GM21515 (cell line): ENCODE data around the gene PSMG4.

Experiments
- ATAC-seq: cut with Tn5 transposase; IDR thresholded peaks from one replicate; pipeline ENCODE4 v1.9.1; 2021; ENCODE audit not compliant: unreplicated experiment

PSMG4 gene

GRCh38 chr6:3305831-3306230 lies 47.1 kb downstream of the PSMG4 start:
- ATAC-seq, result no peak

- ATAC-seq, result no peak
Observed at GRCh38 chr6:3306848-3307247, 48.1 kb downstream of the PSMG4 start.

GRCh38 chr6:3307436-3307835 lies 48.7 kb downstream of the PSMG4 start:
- ATAC-seq, result no peak

- ATAC-seq, result no peak
Observed at GRCh38 chr6:3308106-3308505, 49.4 kb downstream of the PSMG4 start.

- no peak for ATAC-seq
Observed at GRCh38 chr6:3309391-3310050, 50.8 kb downstream of the PSMG4 start.

- no peak for ATAC-seq
Observed at GRCh38 chr6:3310051-3310448, 51.3 kb downstream of the PSMG4 start.

- no peak for ATAC-seq
Observed at GRCh38 chr6:3310703-3311102, 52.0 kb downstream of the PSMG4 start.

GRCh38 chr6:3311826-3312225 lies 53.1 kb downstream of the PSMG4 start:
- ATAC-seq, result no peak

GRCh38 chr6:3312604-3313231 lies 54.0 kb downstream of the PSMG4 start:
- no peak for ATAC-seq

- no peak for ATAC-seq
Observed at GRCh38 chr6:3314176-3314575, 55.4 kb downstream of the PSMG4 start.

- no peak for ATAC-seq
Observed at GRCh38 chr6:3314621-3315467, 56.1 kb downstream of the PSMG4 start.

- ATAC-seq, result no peak
Observed at GRCh38 chr6:3315841-3316240, 57.1 kb downstream of the PSMG4 start.

- no peak for ATAC-seq
Observed at GRCh38 chr6:3316331-3316730, 57.6 kb downstream of the PSMG4 start.

GRCh38 chr6:3316818-3317217 lies 58.1 kb downstream of the PSMG4 start:
- ATAC-seq, result no peak
